Mucosa of rectum (tissue), 2 donors: ENCODE data around the gene DYRK3.
"Not testable (repeated sequence)": the region's sequence is repeated elsewhere in the genome, so short reads cannot be mapped to it uniquely, and the experiment has no call there.

ENCODE experiments used
- H3K27ac ChIP-seq, 2 donors: one replicate each; pipeline ENCODE4 v1.7.0; 2013; ENCODE audit warnings: inconsistent platforms in 2 of 2, low read depth in 2 of 2, low read length in 2 of 2
- H3K27me3 ChIP-seq, 2 donors: one replicate each; pipeline ENCODE4 v1.7.0; 2013; ENCODE audit warnings: low read length in 2 of 2; ENCODE audit not compliant: control insufficient read depth in 2 of 2, insufficient read depth in 2 of 2
- H3K36me3 ChIP-seq, 2 donors: one replicate each; pipeline ENCODE4 v1.7.0; 2013; ENCODE audit warnings: low read length in 2 of 2; ENCODE audit not compliant: control insufficient read depth in 2 of 2, insufficient read depth in 2 of 2
- H3K4me1 ChIP-seq, 2 donors: one replicate each; pipeline ENCODE4 v1.7.0; 2013; ENCODE audit warnings: low read length in 2 of 2, mild to moderate bottlenecking in 1 of 2; ENCODE audit not compliant: control insufficient read depth in 2 of 2, insufficient read depth in 2 of 2
- H3K4me3 ChIP-seq, 2 donors: one replicate each; pipeline ENCODE4 v1.7.0; 2013; ENCODE audit warnings: low read length in 2 of 2
- H3K9ac ChIP-seq, 2 donors: one replicate each; pipeline ENCODE4 v1.7.0; 2013; ENCODE audit warnings: low read length in 2 of 2, low read depth in 1 of 2, mild to moderate bottlenecking in 1 of 2
- H3K9me3 ChIP-seq, 2 donors: one replicate each; pipeline ENCODE4 v1.7.0; 2013; ENCODE audit warnings: low read length in 2 of 2; ENCODE audit not compliant: control insufficient read depth in 2 of 2
- donor health status: healthy.
- donor health status: Normal muscosa, but diverticular disease.

DYRK3 gene

DNA sequence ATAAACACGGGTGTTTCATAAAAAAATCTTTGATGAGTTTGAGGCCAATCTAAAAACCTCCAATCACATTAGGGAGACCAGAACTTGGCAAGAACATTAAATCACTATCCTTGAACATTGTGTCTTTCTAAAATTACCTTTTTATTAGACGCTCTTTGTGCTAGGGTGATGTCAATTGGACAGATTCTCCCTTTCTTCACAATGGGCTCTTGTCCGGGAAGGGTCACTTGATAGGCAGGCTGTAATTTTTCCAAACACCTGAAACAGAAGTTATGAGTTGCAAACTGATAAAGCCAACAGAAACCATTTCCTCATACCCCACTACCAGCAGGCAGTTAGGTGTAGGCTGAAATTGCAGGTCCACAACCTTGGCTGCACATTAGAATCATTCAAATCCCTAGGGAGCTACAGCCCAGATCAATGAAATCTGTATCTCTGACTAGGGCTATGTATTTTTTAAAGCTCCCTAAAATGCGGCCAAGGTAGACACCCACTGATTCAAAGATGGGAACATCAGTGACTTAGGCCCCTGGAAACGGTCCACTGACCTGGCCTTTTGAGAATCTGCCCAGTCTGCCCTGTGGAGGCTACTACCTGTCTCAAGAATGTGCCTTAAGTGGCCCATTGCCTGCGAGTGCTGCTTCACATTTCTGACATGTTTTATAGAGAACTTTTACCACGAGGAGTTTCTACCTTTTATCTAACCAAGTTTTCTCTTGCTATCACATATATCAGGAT lies 39.6 kb upstream of the DYRK3 start:
- Histone ChIP-seq H3K9me3 (no peaks in the 10 kb centered on the region), H3K27ac (no peak overlapping the region), H3K4me3 (no peak overlapping the region), H3K9ac (no peak overlapping the region), H3K4me1 (no peaks in the 10 kb centered on the region), H3K36me3 (peaks cover 63 to 73% of the 10 kb centered on the region in 2 donors), H3K27me3 (no peaks in the 10 kb centered on the region)

DNA sequence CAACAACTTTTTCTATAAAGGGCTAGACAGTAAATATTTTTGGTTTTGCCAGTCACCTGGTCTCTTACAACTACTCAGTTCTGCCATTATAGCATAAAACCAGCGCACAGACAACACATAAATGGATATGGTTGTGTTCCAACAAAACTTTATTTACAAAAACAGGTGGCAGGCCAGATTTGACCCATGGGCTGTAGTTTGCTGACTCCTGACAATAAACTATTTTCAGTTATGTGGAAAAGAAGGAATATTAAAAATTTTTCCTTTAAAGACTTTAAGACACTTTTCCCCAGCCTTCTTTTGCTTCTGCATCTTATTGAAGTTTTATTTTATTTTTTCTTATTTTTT lies 39.0 kb upstream of the DYRK3 start:
- Histone ChIP-seq H3K4me3 (no peak overlapping the region), H3K27me3 (no peaks in the 10 kb centered on the region), H3K36me3 (peaks cover 58 to 75% of the 10 kb centered on the region in 2 donors), H3K4me1 (no peaks in the 10 kb centered on the region), H3K9ac (no peak overlapping the region), H3K9me3 (no peaks in the 10 kb centered on the region), H3K27ac (no peak overlapping the region)

DNA sequence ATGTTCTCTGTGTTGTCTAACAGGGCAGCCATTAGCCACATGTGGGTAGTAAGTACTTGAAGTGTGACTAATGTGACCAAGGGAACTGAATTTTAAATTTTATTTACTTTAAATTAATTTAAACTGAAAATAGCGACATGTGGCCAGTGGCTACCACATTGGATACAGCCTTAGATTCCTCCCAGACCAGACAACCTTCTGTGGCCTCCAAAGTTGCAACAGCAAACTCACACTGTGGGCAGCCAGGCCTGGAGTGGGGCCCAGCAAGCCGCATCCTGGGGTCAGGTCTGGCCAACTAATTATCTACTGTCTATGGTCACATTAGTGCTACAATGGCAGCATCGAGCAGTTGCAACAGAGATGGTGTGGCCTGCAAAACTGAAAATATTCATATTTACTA lies 34.8 kb upstream of the DYRK3 start:
- Histone ChIP-seq H3K27ac (no peak overlapping the region), H3K9me3 (no peaks in the 10 kb centered on the region), H3K4me1 (no peaks in the 10 kb centered on the region), H3K36me3 (peaks cover 44 to 72% of the 10 kb centered on the region in 2 donors), H3K27me3 (no peaks in the 10 kb centered on the region), H3K4me3 (no peak overlapping the region), H3K9ac (no peak overlapping the region)

DNA sequence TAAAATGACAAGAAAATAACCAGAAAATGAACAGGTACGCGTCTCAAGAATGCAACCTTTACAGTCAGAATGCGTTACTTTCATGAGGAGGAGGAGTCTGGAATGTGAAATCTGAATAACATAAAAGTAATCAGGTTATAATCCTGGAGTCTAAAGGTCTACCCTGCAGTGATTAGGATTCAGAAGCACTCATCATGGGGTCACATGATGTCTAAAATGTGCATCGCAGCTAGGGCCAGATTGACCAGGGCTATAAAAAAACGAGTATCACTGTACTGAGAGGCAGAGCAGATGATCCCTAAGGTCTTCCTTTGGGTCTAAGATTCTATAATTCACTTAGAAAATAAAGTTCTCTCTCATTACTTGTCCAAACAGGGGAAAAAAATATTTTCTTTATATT lies 30.5 kb upstream of the DYRK3 start:
- Histone ChIP-seq H3K36me3 (peaks cover 32 to 55% of the 10 kb centered on the region in 2 donors), H3K4me3 (no peak overlapping the region), H3K9me3 (no peaks in the 10 kb centered on the region), H3K9ac (no peak overlapping the region), H3K4me1 (no peaks in the 10 kb centered on the region), H3K27ac (no peak overlapping the region), H3K27me3 (no peaks in the 10 kb centered on the region)

DNA sequence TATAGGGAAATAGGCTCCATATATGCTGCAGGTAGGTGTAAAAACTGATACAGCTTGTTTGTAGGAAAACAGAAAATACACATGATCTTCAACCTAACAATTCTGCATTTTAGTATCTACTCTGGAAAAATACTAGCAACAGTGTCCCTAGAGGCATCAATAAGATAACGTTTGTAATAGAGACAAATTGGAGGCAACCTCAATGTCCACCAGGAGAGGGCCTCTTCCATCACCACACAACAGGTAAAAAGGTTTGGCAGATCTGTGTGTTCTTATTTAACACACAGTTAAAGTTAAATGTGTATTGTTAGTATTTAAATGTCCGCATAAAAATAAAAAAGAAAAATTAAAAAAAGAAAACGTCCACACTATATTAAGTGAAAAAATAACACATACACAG lies 28.5 kb upstream of the DYRK3 start:
- no peaks in the 10 kb centered on the region for H3K27me3 ChIP-seq
- H3K4me1 ChIP-seq: peaks cover 6% of the 10 kb centered on the region in 2 donors
- H3K9ac ChIP-seq: no peak overlapping the region
- H3K9me3 ChIP-seq: no peaks in the 10 kb centered on the region
- peaks cover 26 to 40% of the 10 kb centered on the region in 2 donors for H3K36me3 ChIP-seq
- no peak overlapping the region for H3K4me3 ChIP-seq
- no peak overlapping the region for H3K27ac ChIP-seq

DNA sequence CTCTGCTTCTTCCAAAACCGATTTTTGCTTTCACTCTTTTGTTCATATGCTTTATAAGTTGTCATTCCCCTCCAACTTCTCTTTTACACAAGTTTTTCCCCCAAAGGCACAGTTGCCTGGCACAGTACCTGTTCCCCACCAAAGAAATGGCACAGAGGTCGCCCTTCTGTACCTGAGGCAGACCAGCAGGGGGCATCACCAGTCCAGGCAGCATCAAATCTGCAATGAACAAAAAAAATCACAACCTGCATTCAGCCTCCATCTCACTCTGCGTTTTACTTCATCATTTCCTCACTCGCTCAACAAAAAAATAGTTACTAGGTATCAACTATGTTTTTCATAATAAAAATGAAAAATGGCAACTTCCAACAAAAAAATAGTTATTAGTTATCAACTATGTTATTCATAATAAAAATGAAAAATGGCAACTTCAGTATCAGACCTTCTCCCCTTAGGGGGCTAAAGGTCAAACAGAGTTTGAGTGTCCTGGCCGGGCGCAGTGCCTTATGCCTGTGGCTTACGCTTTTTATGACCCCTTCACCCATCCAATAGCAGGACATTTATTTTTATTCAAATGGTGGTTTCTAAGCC lies 27.1 kb upstream of the DYRK3 start:
- Histone ChIP-seq H3K27me3 (no peaks in the 10 kb centered on the region), H3K4me3 (no peak overlapping the region), H3K36me3 (peaks cover 13 to 27% of the 10 kb centered on the region in 2 donors), H3K27ac (no peak overlapping the region), H3K9me3 (no peaks in the 10 kb centered on the region), H3K9ac (no peak overlapping the region), H3K4me1 (peaks cover 6% of the 10 kb centered on the region in 2 donors)

DNA sequence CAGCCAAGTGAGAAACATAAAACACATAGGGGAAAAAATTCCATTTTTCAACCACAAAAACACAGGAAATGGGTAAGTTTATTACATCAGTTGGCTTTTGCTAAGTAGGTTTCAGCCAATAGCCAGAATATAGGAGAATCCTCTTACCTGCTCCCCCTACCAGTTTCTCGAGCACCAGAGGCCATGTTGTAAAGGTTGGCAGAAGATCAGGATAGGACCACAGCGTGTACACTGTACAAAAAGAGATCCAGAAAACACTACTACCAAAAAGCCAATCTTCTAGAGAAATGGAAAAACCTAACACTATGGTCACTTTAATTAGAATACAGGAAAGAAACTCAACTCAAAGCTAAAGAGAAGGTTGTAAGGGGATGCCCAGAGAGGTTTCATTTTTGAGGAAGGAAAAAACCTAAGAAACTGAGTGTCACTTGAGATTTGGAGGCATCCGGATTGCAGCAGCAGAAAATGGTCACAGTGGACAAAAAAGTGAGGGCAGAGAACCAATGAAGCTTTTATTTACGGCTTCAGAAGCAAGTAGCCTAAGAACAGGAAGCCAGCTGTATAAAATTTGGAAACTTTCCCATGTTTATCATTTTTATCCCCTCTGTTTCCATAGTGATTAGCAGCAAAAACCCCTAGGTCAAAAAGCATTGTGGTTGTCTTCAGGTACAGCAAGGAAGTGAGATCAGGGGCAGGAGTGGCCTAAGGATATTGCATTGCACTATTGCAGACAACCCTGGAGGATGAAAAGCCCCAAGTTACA lies 25.9 kb upstream of the DYRK3 start:
- no peak overlapping the region for H3K9ac ChIP-seq
- H3K4me1 ChIP-seq: peaks cover 6% of the 10 kb centered on the region in 2 donors
- no peaks in the 10 kb centered on the region for H3K9me3 ChIP-seq
- no peak overlapping the region for H3K4me3 ChIP-seq
- H3K27ac ChIP-seq: no peak overlapping the region
- no peaks in the 10 kb centered on the region for H3K27me3 ChIP-seq
- H3K36me3 ChIP-seq: peaks cover 13 to 20% of the 10 kb centered on the region in 2 donors

DNA sequence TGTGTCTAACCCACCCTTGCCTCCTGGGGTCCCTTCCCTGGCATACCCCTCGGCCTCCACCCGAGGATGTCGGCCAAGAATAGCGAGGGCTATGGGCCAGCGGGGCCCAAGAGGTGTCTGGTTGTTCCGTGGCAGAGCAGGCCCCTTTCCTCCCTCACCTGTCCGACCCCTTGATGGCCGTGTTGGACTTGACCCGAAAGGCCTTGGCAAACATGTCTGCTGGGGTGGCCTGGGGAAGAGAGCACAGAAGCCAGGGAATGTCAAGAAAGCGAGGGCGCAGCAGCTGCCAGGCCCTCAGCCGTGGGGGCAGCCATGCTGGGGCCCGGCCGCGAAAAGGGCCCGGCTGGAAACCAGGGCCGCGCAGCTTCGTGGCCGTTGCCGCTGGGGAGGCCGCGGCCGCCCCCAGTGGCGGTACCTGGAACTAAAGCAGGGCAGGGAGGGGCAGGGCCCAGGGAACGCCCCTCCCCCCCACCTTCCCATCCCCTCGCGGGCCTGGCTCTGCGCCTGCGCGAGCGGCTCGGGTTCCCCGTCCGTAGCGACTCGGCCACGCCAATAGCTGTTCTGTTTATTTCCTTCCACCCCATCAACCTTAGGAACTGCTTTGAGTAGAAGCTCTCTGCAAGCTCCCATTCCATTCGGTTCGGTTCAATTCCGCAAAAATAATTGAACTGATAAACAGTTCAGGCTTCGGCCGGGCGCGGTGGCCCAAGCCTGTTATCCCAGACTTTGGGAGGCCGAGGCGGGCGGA lies 23.0 kb upstream of the DYRK3 start, which contains the start of gene EIF2D:
TSS of gene EIF2D (minus strand) at position 337 of the 748 bp plus-strand sequence. CDS start at position 214, 123 bp downstream.
- Histone ChIP-seq H3K27me3 (no peaks in the 10 kb centered on the region), H3K9me3 (no peaks in the 10 kb centered on the region), H3K36me3 (peaks cover 4 to 8% of the 10 kb centered on the region in 2 donors), H3K4me1 (peaks cover 6% of the 10 kb centered on the region in 2 donors), H3K4me3 (peak within 1 kb of the TSS; percentile 83 to 85), H3K27ac (peak within 1 kb of the TSS; percentile 75 to 81), H3K9ac (peak within 1 kb of the TSS; percentile 81 to 97)

DNA sequence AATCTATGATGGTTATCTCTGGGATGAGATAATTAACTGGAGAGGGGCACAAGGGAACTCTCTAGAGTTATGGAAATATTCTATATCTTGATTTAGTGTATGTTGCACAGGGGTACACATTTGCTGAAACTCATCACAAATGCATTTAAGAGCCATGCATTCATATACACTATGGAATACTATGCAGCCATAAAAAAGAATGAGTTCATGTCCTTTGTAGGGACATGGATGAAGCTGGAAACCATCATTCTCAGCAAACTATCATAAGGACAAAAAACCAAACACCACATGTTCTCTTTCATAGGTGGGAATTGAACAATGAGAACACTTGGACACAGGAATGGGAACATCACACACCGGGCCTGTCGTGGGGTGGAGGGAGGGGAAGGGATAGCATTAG lies 8.9 kb upstream of the DYRK3 start:
- H3K9ac ChIP-seq, H3K27me3 ChIP-seq, H3K4me3 ChIP-seq, H3K27ac ChIP-seq, H3K36me3 ChIP-seq, H3K9me3 ChIP-seq, H3K4me1 ChIP-seq: not testable (repeated sequence)
